ENCODE results near the gene LRIG2. TPM values are rescaled to one million over a fixed set of nuclear protein-coding genes. Genes with fewer than 3 reads are reported as not detected.
A peak's percentile ranks its signal among the peaks of the same experiment; 100 is the strongest.

LRIG2 gene
- total and polyA plus RNA-seq, 2 of the 13 experiments (the other 11 are each of a cell fraction or from before 2014, with no cell fraction given), result 8.1 to 12.2 TPM

DNA sequence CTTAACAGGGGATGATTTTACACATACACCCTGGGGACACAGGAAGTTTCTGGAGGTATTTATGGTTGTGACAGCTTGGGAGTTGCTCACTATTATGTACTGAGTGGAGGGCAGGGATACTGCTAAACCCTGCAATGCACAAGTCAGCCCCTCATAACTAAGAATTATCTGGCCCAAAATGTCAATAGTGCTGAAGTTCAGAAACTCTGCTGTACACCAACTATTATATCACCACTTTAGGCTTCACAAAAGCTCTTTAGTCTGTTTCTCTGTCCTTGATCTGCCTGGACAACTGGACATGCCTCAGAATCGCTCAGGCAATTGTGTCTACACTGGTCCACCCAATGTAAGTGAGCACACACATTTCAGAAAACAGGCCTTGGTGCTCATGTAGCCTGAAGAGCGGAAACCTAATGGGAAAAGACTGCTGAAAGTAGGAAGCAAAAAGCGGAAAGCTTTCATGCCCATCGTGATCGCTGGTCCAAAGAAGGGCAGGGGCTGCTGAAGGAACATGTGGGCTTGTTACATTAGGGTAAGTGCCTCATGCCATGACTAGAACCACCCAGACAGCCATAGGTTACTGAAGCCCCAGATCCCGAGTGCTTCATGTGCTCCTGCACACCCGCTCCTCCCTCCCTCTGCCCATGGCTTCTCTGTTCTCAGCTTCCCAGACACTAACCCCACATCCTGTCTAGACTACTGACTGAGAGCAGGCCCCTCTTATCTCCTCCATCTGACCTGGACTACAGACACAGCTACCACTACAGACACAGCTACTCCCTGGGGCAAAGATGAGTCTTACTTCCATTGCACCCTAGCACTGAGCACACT is 73.5 kb downstream of the LRIG2 start (continued):
- TF ChIP-seq, protein P1, sequence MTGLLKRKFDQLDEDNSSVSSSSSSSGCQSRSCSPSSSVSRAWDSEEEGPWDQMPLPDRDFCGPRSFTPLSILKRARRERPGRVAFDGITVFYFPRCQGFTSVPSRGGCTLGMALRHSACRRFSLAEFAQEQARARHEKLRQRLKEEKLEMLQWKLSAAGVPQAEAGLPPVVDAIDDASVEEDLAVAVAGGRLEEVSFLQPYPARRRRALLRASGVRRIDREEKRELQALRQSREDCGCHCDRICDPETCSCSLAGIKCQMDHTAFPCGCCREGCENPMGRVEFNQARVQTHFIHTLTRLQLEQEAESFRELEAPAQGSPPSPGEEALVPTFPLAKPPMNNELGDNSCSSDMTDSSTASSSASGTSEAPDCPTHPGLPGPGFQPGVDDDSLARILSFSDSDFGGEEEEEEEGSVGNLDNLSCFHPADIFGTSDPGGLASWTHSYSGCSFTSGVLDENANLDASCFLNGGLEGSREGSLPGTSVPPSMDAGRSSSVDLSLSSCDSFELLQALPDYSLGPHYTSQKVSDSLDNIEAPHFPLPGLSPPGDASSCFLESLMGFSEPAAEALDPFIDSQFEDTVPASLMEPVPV (CRISPR knock-in tag; IDR thresholded peaks at IDR 0.05), result no peak; the same call in 1 of the 2 replicates
- no peak for TF ChIP-seq ZNF557 (CRISPR knock-in tag; IDR thresholded peaks at IDR 0.05)
- TF ChIP-seq MEIS1 (CRISPR knock-in tag; IDR thresholded peaks at IDR 0.05; ENCODE audit: borderline replicate concordance), result peak; percentile 37; the same call in 1 of the 2 replicates
- no peak for TF ChIP-seq MAZ (IDR thresholded peaks at IDR 0.05; ENCODE audit: borderline replicate concordance, low read depth, low read length)
- peak; percentile 68; the same call in 1 of the 2 replicates for TF ChIP-seq MAZ (CRISPR knock-in tag; IDR thresholded peaks at IDR 0.05; ENCODE audit: low read depth)
- no peak for TF ChIP-seq ZNF432 (CRISPR knock-in tag; IDR thresholded peaks at IDR 0.05; ENCODE audit: borderline replicate concordance)
- peak; percentile 61 for TF ChIP-seq SALL1 (CRISPR knock-in tag; IDR thresholded peaks at IDR 0.05)
- TF ChIP-seq, protein P2, sequence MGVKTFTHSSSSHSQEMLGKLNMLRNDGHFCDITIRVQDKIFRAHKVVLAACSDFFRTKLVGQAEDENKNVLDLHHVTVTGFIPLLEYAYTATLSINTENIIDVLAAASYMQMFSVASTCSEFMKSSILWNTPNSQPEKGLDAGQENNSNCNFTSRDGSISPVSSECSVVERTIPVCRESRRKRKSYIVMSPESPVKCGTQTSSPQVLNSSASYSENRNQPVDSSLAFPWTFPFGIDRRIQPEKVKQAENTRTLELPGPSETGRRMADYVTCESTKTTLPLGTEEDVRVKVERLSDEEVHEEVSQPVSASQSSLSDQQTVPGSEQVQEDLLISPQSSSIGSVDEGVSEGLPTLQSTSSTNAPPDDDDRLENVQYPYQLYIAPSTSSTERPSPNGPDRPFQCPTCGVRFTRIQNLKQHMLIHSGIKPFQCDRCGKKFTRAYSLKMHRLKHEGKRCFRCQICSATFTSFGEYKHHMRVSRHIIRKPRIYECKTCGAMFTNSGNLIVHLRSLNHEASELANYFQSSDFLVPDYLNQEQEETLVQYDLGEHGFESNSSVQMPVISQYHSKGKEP (CRISPR knock-in tag; IDR thresholded peaks at IDR 0.05), result no peak
- no peak for TF ChIP-seq ATAD3A (CRISPR knock-in tag; IDR thresholded peaks at IDR 0.05)
- no peak for TF ChIP-seq HMGA1 (CRISPR knock-in tag; conservative IDR thresholded peaks at IDR 0.05)
- TF ChIP-seq ZSCAN9 (CRISPR knock-in tag; IDR thresholded peaks at IDR 0.05; ENCODE audit: borderline replicate concordance), result no peak
- TF ChIP-seq SSRP1 (CRISPR knock-in tag; IDR thresholded peaks at IDR 0.05), result 0 out of 2 replicates have a peak, but pooled peaks have one; percentile 62
- TF ChIP-seq ZNF292 (CRISPR knock-in tag; IDR thresholded peaks at IDR 0.05; ENCODE audit: borderline replicate concordance, low read depth), result peak; percentile 83
- peak; percentile 47 for TF ChIP-seq HOXA3 (CRISPR knock-in tag; IDR thresholded peaks at IDR 0.05)
- TF ChIP-seq, protein P3, sequence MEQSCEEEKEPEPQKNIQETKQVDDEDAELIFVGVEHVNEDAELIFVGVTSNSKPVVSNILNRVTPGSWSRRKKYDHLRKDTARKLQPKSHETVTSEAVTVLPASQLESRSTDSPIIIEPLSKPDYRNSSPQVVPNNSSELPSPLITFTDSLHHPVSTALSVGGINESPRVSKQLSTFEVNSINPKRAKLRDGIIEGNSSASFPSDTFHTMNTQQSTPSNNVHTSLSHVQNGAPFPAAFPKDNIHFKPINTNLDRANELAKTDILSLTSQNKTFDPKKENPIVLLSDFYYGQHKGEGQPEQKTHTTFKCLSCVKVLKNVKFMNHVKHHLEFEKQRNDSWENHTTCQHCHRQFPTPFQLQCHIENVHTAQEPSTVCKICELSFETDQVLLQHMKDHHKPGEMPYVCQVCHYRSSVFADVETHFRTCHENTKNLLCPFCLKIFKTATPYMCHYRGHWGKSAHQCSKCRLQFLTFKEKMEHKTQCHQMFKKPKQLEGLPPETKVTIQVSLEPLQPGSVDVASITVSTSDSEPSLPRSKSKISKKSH (CRISPR knock-in tag; IDR thresholded peaks at IDR 0.05; ENCODE audit: borderline replicate concordance), result no peak; the same call in 1 of the 2 replicates
- no peak for TF ChIP-seq ZBTB1 (CRISPR knock-in tag; IDR thresholded peaks at IDR 0.05; ENCODE audit: borderline replicate concordance)
- no peak for TF ChIP-seq HES4 (CRISPR knock-in tag; IDR thresholded peaks at IDR 0.05; ENCODE audit: borderline replicate concordance)
- no peak for TF ChIP-seq GABPA (IDR thresholded peaks at IDR 0.05; ENCODE audit: low read depth, low read length)
- TF ChIP-seq GABPA (CRISPR knock-in tag; IDR thresholded peaks at IDR 0.05; ENCODE audit: low read depth), result peak; percentile 23; the same call in 1 of the 2 replicates
- TF ChIP-seq ZNF235 (CRISPR knock-in tag; IDR thresholded peaks at IDR 0.05; ENCODE audit: borderline replicate concordance), result no peak
- no peak for TF ChIP-seq SRF (IDR thresholded peaks at IDR 0.05; ENCODE audit: low read depth, low read length)
- no peak for TF ChIP-seq RBAK (CRISPR knock-in tag; IDR thresholded peaks at IDR 0.05)
- peak; percentile 33; the same call in 1 of the 2 replicates for TF ChIP-seq HDAC1 (CRISPR knock-in tag; IDR thresholded peaks at IDR 0.05)
- TF ChIP-seq, protein P4, sequence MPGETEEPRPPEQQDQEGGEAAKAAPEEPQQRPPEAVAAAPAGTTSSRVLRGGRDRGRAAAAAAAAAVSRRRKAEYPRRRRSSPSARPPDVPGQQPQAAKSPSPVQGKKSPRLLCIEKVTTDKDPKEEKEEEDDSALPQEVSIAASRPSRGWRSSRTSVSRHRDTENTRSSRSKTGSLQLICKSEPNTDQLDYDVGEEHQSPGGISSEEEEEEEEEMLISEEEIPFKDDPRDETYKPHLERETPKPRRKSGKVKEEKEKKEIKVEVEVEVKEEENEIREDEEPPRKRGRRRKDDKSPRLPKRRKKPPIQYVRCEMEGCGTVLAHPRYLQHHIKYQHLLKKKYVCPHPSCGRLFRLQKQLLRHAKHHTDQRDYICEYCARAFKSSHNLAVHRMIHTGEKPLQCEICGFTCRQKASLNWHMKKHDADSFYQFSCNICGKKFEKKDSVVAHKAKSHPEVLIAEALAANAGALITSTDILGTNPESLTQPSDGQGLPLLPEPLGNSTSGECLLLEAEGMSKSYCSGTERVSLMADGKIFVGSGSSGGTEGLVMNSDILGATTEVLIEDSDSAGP (CRISPR knock-in tag; IDR thresholded peaks at IDR 0.05; ENCODE audit: borderline replicate concordance), result peak; percentile 28; the same call in 1 of the 2 replicates

All from HepG2 (cell line).